HEK293 (cell line): ENCODE results near the gene DNAH9.

Experiments used
- INSM2 ChIP-seq: fragments of 450-650 bp; formaldehyde crosslinking; IDR thresholded peaks from 2 replicates; pipeline ENCODE4 v1.5.1; 2016; ENCODE audit warnings: missing biosample characterization, missing genetic modification characterization
- ZBTB8A ChIP-seq: fragments of 450-650 bp; formaldehyde crosslinking; IDR thresholded peaks from 2 replicates; pipeline ENCODE4 v1.5.1; 2016; ENCODE audit warnings: missing biosample characterization, missing genetic modification characterization
- ZNF114 ChIP-seq: fragments of 450-650 bp; formaldehyde crosslinking; IDR thresholded peaks from 2 replicates; pipeline ENCODE4 v1.5.0; 2017; ENCODE audit warnings: missing biosample characterization, missing genetic modification characterization
- ZNF138 ChIP-seq: fragments of 450-650 bp; formaldehyde crosslinking; IDR thresholded peaks from 2 replicates; pipeline ENCODE4 v1.5.1; 2016; ENCODE audit warnings: missing biosample characterization, missing genetic modification characterization, borderline replicate concordance
- ZNF664 ChIP-seq: fragments of 450-650 bp; formaldehyde crosslinking; IDR thresholded peaks from 2 replicates; pipeline ENCODE4 v1.5.1; 2016; ENCODE audit warnings: missing biosample characterization, missing genetic modification characterization
- ZNF670 ChIP-seq: fragments of 450-650 bp; formaldehyde crosslinking; IDR thresholded peaks from 2 replicates; pipeline ENCODE4 v1.5.1; 2016; ENCODE audit warnings: missing biosample characterization, missing genetic modification characterization, low read depth
- ZNF768 ChIP-seq: fragments of 450-650 bp; formaldehyde crosslinking; IDR thresholded peaks from 2 replicates; pipeline ENCODE4 v1.5.1; 2018; ENCODE audit warnings: missing biosample characterization, mild to moderate bottlenecking, missing genetic modification characterization
- TF ChIP-seq, protein P1 (sequence below): fragments of 450-650 bp; formaldehyde crosslinking; IDR thresholded peaks from 2 replicates; pipeline ENCODE4 v1.5.1; 2016; ENCODE audit warnings: missing biosample characterization, missing genetic modification characterization
- TF ChIP-seq, protein P2 (sequence below): fragments of 450-650 bp; formaldehyde crosslinking; IDR thresholded peaks from 2 replicates; pipeline ENCODE4 v1.5.1; 2016; ENCODE audit warnings: missing biosample characterization, missing genetic modification characterization

- TF ChIP-seq, protein P1, sequence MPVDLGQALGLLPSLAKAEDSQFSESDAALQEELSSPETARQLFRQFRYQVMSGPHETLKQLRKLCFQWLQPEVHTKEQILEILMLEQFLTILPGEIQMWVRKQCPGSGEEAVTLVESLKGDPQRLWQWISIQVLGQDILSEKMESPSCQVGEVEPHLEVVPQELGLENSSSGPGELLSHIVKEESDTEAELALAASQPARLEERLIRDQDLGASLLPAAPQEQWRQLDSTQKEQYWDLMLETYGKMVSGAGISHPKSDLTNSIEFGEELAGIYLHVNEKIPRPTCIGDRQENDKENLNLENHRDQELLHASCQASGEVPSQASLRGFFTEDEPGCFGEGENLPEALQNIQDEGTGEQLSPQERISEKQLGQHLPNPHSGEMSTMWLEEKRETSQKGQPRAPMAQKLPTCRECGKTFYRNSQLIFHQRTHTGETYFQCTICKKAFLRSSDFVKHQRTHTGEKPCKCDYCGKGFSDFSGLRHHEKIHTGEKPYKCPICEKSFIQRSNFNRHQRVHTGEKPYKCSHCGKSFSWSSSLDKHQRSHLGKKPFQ (tag by site-specific recombination), result no peak
- TF ChIP-seq, protein P2, sequence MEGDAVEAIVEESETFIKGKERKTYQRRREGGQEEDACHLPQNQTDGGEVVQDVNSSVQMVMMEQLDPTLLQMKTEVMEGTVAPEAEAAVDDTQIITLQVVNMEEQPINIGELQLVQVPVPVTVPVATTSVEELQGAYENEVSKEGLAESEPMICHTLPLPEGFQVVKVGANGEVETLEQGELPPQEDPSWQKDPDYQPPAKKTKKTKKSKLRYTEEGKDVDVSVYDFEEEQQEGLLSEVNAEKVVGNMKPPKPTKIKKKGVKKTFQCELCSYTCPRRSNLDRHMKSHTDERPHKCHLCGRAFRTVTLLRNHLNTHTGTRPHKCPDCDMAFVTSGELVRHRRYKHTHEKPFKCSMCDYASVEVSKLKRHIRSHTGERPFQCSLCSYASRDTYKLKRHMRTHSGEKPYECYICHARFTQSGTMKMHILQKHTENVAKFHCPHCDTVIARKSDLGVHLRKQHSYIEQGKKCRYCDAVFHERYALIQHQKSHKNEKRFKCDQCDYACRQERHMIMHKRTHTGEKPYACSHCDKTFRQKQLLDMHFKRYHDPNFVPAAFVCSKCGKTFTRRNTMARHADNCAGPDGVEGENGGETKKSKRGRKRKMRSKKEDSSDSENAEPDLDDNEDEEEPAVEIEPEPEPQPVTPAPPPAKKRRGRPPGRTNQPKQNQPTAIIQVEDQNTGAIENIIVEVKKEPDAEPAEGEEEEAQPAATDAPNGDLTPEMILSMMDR (tag by site-specific recombination), result no peak
- TF ChIP-seq ZNF114 (no peak), ZNF670 (no peak), ZBTB8A (tag by site-specific recombination) (no peak), ZNF138 (no peak), ZNF768 (tag by site-specific recombination) (no peak), INSM2 (tag by site-specific recombination) (no peak), ZNF664 (tag by site-specific recombination) (no peak)
Observed at GRCh38 chr17:11637796-11638195, 39.5 kb downstream of the DNAH9 start.
